ENCODE results near the gene CDK11B. TPM values are rescaled to one million over a fixed set of nuclear protein-coding genes. Genes with fewer than 3 reads are reported as not detected.
"Not testable (repeated sequence)": the region's sequence is repeated elsewhere in the genome, so short reads cannot be mapped to it uniquely, and the experiment has no call there.

The CDK11B gene
- 41.3 and 43.5 TPM in 2 replicates for polyA plus RNA-seq (2013)

GRCh38 chr1:1658583-1659549 lies at the start of gene CDK11B:
Gene CDK11B (minus strand): TSS chr1:1659004. CDS start chr1:1657485, 1,519 bp downstream.
- not testable (repeated sequence) for H3K9me3 ChIP-seq (ENCODE audit: insufficient read depth, low read depth, low read length); H3K4me1 ChIP-seq (ENCODE audit: control insufficient read depth in 1 of 2, insufficient read depth in 2 of 2, low read length in 2 of 2); H2AK5ac ChIP-seq (ENCODE audit: low read length); H3K27me3 ChIP-seq (ENCODE audit: insufficient read depth, low read length); H3K79me1 ChIP-seq (ENCODE audit: low read length); H3K79me2 ChIP-seq (ENCODE audit: control insufficient read depth, insufficient read depth, low read length, poor library complexity); H3K23ac ChIP-seq (ENCODE audit: low read length)
- no CpG with 5 or more reads among the region's 96 CpGs for WGBS (ENCODE audit: extremely low coverage, insufficient coverage, insufficient read length)
- Histone ChIP-seq H3K4ac (ENCODE audit: low read depth, low read length) (peak within 1 kb of the TSS; percentile 100), H2AFZ (ENCODE audit: insufficient read depth, low read length, poor library complexity) (peak within 1 kb of the TSS; percentile 100), H2BK120ac (ENCODE audit: insufficient read depth, low read length, poor library complexity) (peak within 1 kb of the TSS; percentile 100), H2BK5ac (ENCODE audit: low read depth, low read length, poor library complexity) (peak within 1 kb of the TSS; percentile 99), H4K12ac (ENCODE audit: low read depth, low read length) (peak within 1 kb of the TSS; percentile 100), H3K36me3 (ENCODE audit: control insufficient read depth in 1 of 2, insufficient read depth in 2 of 2, low read length in 2 of 2) (peaks cover 18 to 25% of the 10 kb centered on the region in 2 experiments), H2BK12ac (ENCODE audit: low read length) (peak within 1 kb of the TSS; percentile 89), H3K4me3 (ENCODE audit: low read depth, low read length) (peak within 1 kb of the TSS; percentile 80), H4K91ac (ENCODE audit: low read depth, low read length) (peak within 1 kb of the TSS; percentile 100), H3K9ac (ENCODE audit: low read length) (peak within 1 kb of the TSS; percentile 84), H3K14ac (ENCODE audit: low read length) (peak within 1 kb of the TSS; percentile 100), H4K8ac (ENCODE audit: low read depth, low read length) (peak within 1 kb of the TSS; percentile 100), H3K4me2 (ENCODE audit: low read length) (peak within 1 kb of the TSS; percentile 38), H3K27ac (ENCODE audit: low read depth, low read length) (peak within 1 kb of the TSS; percentile 100), H3K18ac (ENCODE audit: low read length) (peak within 1 kb of the TSS; percentile 100)
- peak; percentile 98 to 100 for DNase-seq

GRCh38 chr1:1707897-1708296 lies 49.1 kb upstream of the CDK11B start:
- H2BK5ac ChIP-seq (ENCODE audit: low read depth, low read length, poor library complexity); H3K27ac ChIP-seq (ENCODE audit: low read depth, low read length); H3K27me3 ChIP-seq (ENCODE audit: insufficient read depth, low read length); H3K4me3 ChIP-seq (ENCODE audit: low read depth, low read length); H3K18ac ChIP-seq (ENCODE audit: low read length); H2BK120ac ChIP-seq (ENCODE audit: insufficient read depth, low read length, poor library complexity); H3K4ac ChIP-seq (ENCODE audit: low read depth, low read length); H3K4me2 ChIP-seq (ENCODE audit: low read length); H3K79me2 ChIP-seq (ENCODE audit: control insufficient read depth, insufficient read depth, low read length, poor library complexity); H2BK12ac ChIP-seq (ENCODE audit: low read length); H3K9me3 ChIP-seq (ENCODE audit: insufficient read depth, low read depth, low read length); H3K79me1 ChIP-seq (ENCODE audit: low read length); H3K14ac ChIP-seq (ENCODE audit: low read length); H3K23ac ChIP-seq (ENCODE audit: low read length); H3K4me1 ChIP-seq (ENCODE audit: control insufficient read depth in 1 of 2, insufficient read depth in 2 of 2, low read length in 2 of 2); H4K8ac ChIP-seq (ENCODE audit: low read depth, low read length); H4K12ac ChIP-seq (ENCODE audit: low read depth, low read length); H3K9ac ChIP-seq (ENCODE audit: low read length); H2AFZ ChIP-seq (ENCODE audit: insufficient read depth, low read length, poor library complexity); H2AK5ac ChIP-seq (ENCODE audit: low read length); DNase-seq; H4K91ac ChIP-seq (ENCODE audit: low read depth, low read length): not testable (repeated sequence)
- no CpG with 5 or more reads among the region's 20 CpGs for whole genome bisulfite sequencing (ENCODE audit: extremely low coverage, insufficient coverage, insufficient read length)
- peaks cover 19 to 34% of the 10 kb centered on the region in 2 experiments for H3K36me3 ChIP-seq (ENCODE audit: control insufficient read depth in 1 of 2, insufficient read depth in 2 of 2, low read length in 2 of 2)

- not testable (repeated sequence) for H3K4me1 ChIP-seq (ENCODE audit: control insufficient read depth in 1 of 2, insufficient read depth in 2 of 2, low read length in 2 of 2); H3K4ac ChIP-seq (ENCODE audit: low read depth, low read length); H3K4me3 ChIP-seq (ENCODE audit: low read depth, low read length); H2BK12ac ChIP-seq (ENCODE audit: low read length); H3K79me2 ChIP-seq (ENCODE audit: control insufficient read depth, insufficient read depth, low read length, poor library complexity); H3K23ac ChIP-seq (ENCODE audit: low read length); H2AFZ ChIP-seq (ENCODE audit: insufficient read depth, low read length, poor library complexity); H2AK5ac ChIP-seq (ENCODE audit: low read length); H3K79me1 ChIP-seq (ENCODE audit: low read length); H3K27me3 ChIP-seq (ENCODE audit: insufficient read depth, low read length); H4K8ac ChIP-seq (ENCODE audit: low read depth, low read length); H3K14ac ChIP-seq (ENCODE audit: low read length); DNase-seq; H3K18ac ChIP-seq (ENCODE audit: low read length); H4K12ac ChIP-seq (ENCODE audit: low read depth, low read length); H3K4me2 ChIP-seq (ENCODE audit: low read length); H2BK120ac ChIP-seq (ENCODE audit: insufficient read depth, low read length, poor library complexity); H3K27ac ChIP-seq (ENCODE audit: low read depth, low read length); H3K9me3 ChIP-seq (ENCODE audit: insufficient read depth, low read depth, low read length); H3K9ac ChIP-seq (ENCODE audit: low read length); H4K91ac ChIP-seq (ENCODE audit: low read depth, low read length); H2BK5ac ChIP-seq (ENCODE audit: low read depth, low read length, poor library complexity)
- peaks cover 19 to 34% of the 10 kb centered on the region in 2 experiments for H3K36me3 ChIP-seq (ENCODE audit: control insufficient read depth in 1 of 2, insufficient read depth in 2 of 2, low read length in 2 of 2)
- WGBS (ENCODE audit: extremely low coverage, insufficient coverage, insufficient read length), result no CpG with 5 or more reads among the region's 23 CpGs
These were observed 48.4 kb upstream of the CDK11B start for GRCh38 chr1:1707241-1707640.

GRCh38 chr1:1705623-1706022 lies 46.8 kb upstream of the CDK11B start:
- not testable (repeated sequence) for H2BK5ac ChIP-seq (ENCODE audit: low read depth, low read length, poor library complexity); H2BK120ac ChIP-seq (ENCODE audit: insufficient read depth, low read length, poor library complexity); H4K8ac ChIP-seq (ENCODE audit: low read depth, low read length); H3K9ac ChIP-seq (ENCODE audit: low read length); DNase-seq; H3K79me1 ChIP-seq (ENCODE audit: low read length); H3K4me3 ChIP-seq (ENCODE audit: low read depth, low read length); H3K14ac ChIP-seq (ENCODE audit: low read length); H4K91ac ChIP-seq (ENCODE audit: low read depth, low read length); H3K27me3 ChIP-seq (ENCODE audit: insufficient read depth, low read length); H3K4ac ChIP-seq (ENCODE audit: low read depth, low read length); H2BK12ac ChIP-seq (ENCODE audit: low read length); H3K23ac ChIP-seq (ENCODE audit: low read length); H2AFZ ChIP-seq (ENCODE audit: insufficient read depth, low read length, poor library complexity); H3K9me3 ChIP-seq (ENCODE audit: insufficient read depth, low read depth, low read length); H4K12ac ChIP-seq (ENCODE audit: low read depth, low read length); H2AK5ac ChIP-seq (ENCODE audit: low read length); H3K79me2 ChIP-seq (ENCODE audit: control insufficient read depth, insufficient read depth, low read length, poor library complexity); H3K27ac ChIP-seq (ENCODE audit: low read depth, low read length); H3K4me2 ChIP-seq (ENCODE audit: low read length); H3K18ac ChIP-seq (ENCODE audit: low read length); H3K4me1 ChIP-seq (ENCODE audit: control insufficient read depth in 1 of 2, insufficient read depth in 2 of 2, low read length in 2 of 2)
- WGBS (ENCODE audit: extremely low coverage, insufficient coverage, insufficient read length), result no CpG with 5 or more reads among the region's 10 CpGs
- peaks cover 19 to 34% of the 10 kb centered on the region in 2 experiments for H3K36me3 ChIP-seq (ENCODE audit: control insufficient read depth in 1 of 2, insufficient read depth in 2 of 2, low read length in 2 of 2)
